ENCODE results near the gene IBTK. TPM values are rescaled to one million over a fixed set of nuclear protein-coding genes. Genes with fewer than 3 reads are reported as not detected.
"Not testable (repeated sequence)": the region's sequence is repeated elsewhere in the genome, so short reads cannot be mapped to it uniquely, and the experiment has no call there.

IBTK gene
- total RNA-seq, 2 experiments from 2014 or later, result 28.6 to 29.5 TPM

- Mint-ChIP-seq H3K27me3 (peaks cover 2% of the 10 kb centered on the region), H3K4me1 (no peaks in the 10 kb centered on the region), H3K9me3 (ENCODE audit: low read depth) (no peaks in the 10 kb centered on the region), H3K36me3 (ENCODE audit: low read depth) (no peaks in the 10 kb centered on the region), H3K4me3 (no peak overlapping the region), H3K27ac (no peak overlapping the region)
- intact Hi-C loops (cut with DNase I, micrococcal nuclease), result no loop called here
- POLR2A ChIA-PET, result no interaction called here
- CTCF ChIA-PET, result interaction anchor here (1.8 to 3.1 kb wide), 2 partner anchors 10 to 804 kb away, joined by 6 to 28 read pairs; partner anchors contain the start of gene UBE3D
- no peak for DNase-seq
- ATAC-seq, result no peak
These were observed 13.6 kb upstream of the IBTK start for GRCh38 chr6:82260997-82261732.

GRCh38 chr6:82259389-82259788 is 11.8 kb upstream of the IBTK start:
- CTCF ChIA-PET, result no interaction called here
- intact Hi-C loops (cut with DNase I, micrococcal nuclease), result no loop called here
- POLR2A ChIA-PET, result no interaction called here

GRCh38 chr6:82257088-82257774 is 9.7 kb upstream of the IBTK start:
- H3K4me3 Mint-ChIP-seq, result no peak overlapping the region
- ATAC-seq, result no peak
- ChIA-PET CTCF (no interaction called here), POLR2A (no interaction called here)
- peaks cover 2% of the 10 kb centered on the region for H3K27me3 Mint-ChIP-seq
- no peaks in the 10 kb centered on the region for H3K4me1 Mint-ChIP-seq
- no peaks in the 10 kb centered on the region for H3K9me3 Mint-ChIP-seq (ENCODE audit: low read depth)
- no peak for DNase-seq
- H3K36me3 Mint-ChIP-seq (ENCODE audit: low read depth), result no peaks in the 10 kb centered on the region
- H3K27ac Mint-ChIP-seq, result no peak overlapping the region
- intact Hi-C loops (cut with DNase I, micrococcal nuclease), result no loop called here

More at GRCh38 chr6:82259389-82259788, 11.8 kb upstream of the IBTK start:
- Mint-ChIP-seq H3K9me3 (ENCODE audit: low read depth) (no peaks in the 10 kb centered on the region), H3K4me3 (no peak overlapping the region), H3K27ac (no peak overlapping the region), H3K27me3 (peaks cover 2% of the 10 kb centered on the region), H3K36me3 (ENCODE audit: low read depth) (no peaks in the 10 kb centered on the region), H3K4me1 (no peaks in the 10 kb centered on the region)
- DNase-seq, result no peak
- ATAC-seq, result no peak

- POLR2A ChIA-PET; H3K9me3 Mint-ChIP-seq (ENCODE audit: low read depth); H3K4me1 Mint-ChIP-seq; H3K27me3 Mint-ChIP-seq; H3K36me3 Mint-ChIP-seq (ENCODE audit: low read depth); intact Hi-C loops (cut with DNase I, micrococcal nuclease); H3K27ac Mint-ChIP-seq; DNase-seq; H3K4me3 Mint-ChIP-seq; ATAC-seq: not testable (repeated sequence)
- CTCF ChIA-PET, result interaction anchor here (2.0 kb wide), 1 partner anchor 16 kb away, joined by 5 read pairs; no protein-coding TSS in a partner anchor
These were observed 7.2 kb upstream of the IBTK start for GRCh38 chr6:82254722-82255121.

- no peak for ATAC-seq
- no peak for DNase-seq
- no peak overlapping the region for H3K27ac Mint-ChIP-seq
- peaks cover 2% of the 10 kb centered on the region for H3K36me3 Mint-ChIP-seq (ENCODE audit: low read depth)
- ChIA-PET CTCF (interaction anchor here (0.5 to 0.6 kb wide), 2 partner anchors 22 to 717 kb away, joined by 3 read pairs; no protein-coding TSS in a partner anchor), POLR2A (interaction anchor here (0.6 kb wide), 1 partner anchor 116 kb away, joined by 3 read pairs; no protein-coding TSS in a partner anchor)
- H3K27me3 Mint-ChIP-seq, result no peaks in the 10 kb centered on the region
- no peak overlapping the region for H3K4me3 Mint-ChIP-seq
- peaks cover 6% of the 10 kb centered on the region for H3K4me1 Mint-ChIP-seq
- intact Hi-C loops (cut with DNase I, micrococcal nuclease), result loop anchor here in 1 of 2 experiments (1.0 kb wide), 1 partner anchor 805 kb away; no protein-coding TSS in a partner anchor
- no peaks in the 10 kb centered on the region for H3K9me3 Mint-ChIP-seq (ENCODE audit: low read depth)
These were observed 4.4 kb upstream of the IBTK start for GRCh38 chr6:82251942-82252341.

GRCh38 chr6:82249381-82250253 is 2.1 kb upstream of the IBTK start:
- no peaks in the 10 kb centered on the region for H3K27me3 Mint-ChIP-seq
- intact Hi-C loops (cut with DNase I, micrococcal nuclease), result loop anchor here (2.0 to 10.0 kb wide), 3 partner anchors 497 to 1978 kb away; partner anchors contain the start of genes CEP162 (in 1 of the 2), PGM3 (in 1 of the 2), RWDD2A (in 1 of the 2) and TENT5A (in 1 of the 2)
- H3K4me1 Mint-ChIP-seq, result peaks cover 27% of the 10 kb centered on the region
- H3K4me3 Mint-ChIP-seq, result no peak overlapping the region
- no peaks in the 10 kb centered on the region for H3K9me3 Mint-ChIP-seq (ENCODE audit: low read depth)
- no peak overlapping the region for H3K27ac Mint-ChIP-seq
- POLR2A ChIA-PET, result no interaction called here
- peaks cover 15% of the 10 kb centered on the region for H3K36me3 Mint-ChIP-seq (ENCODE audit: low read depth)
- CTCF ChIA-PET, result interaction anchor here (0.8 to 1.4 kb wide), 3 partner anchors 454 to 817 kb away, joined by 3 to 6 read pairs (median 6); partner anchors contain the start of gene UBE3D
- DNase-seq (no peak), ATAC-seq (no peak)

- ChIA-PET CTCF (interaction anchor here (1.0 to 1.5 kb wide), 4 partner anchors 817 to 822 kb away, joined by 4 to 6 read pairs (median 5); partner anchors contain the start of gene UBE3D), POLR2A (interaction anchor here (0.6 kb wide), 1 partner anchor 815 kb away, joined by 8 read pairs; no protein-coding TSS in a partner anchor)
- Mint-ChIP-seq H3K27ac (peak overlapping the region; percentile 93), H3K36me3 (ENCODE audit: low read depth) (peaks cover 20% of the 10 kb centered on the region), H3K4me1 (peaks cover 34% of the 10 kb centered on the region), H3K9me3 (ENCODE audit: low read depth) (no peaks in the 10 kb centered on the region), H3K27me3 (no peaks in the 10 kb centered on the region), H3K4me3 (peak overlapping the region; percentile 97)
- intact Hi-C loops (cut with DNase I, micrococcal nuclease), result loop anchor here (2.0 to 10.0 kb wide), 3 partner anchors 496 to 1979 kb away; partner anchors contain the start of genes CEP162 (in 1 of the 2), PGM3 (in 1 of the 2), RWDD2A (in 1 of the 2) and TENT5A (in 1 of the 2)
- DNase-seq (peak; percentile 35), ATAC-seq (peak; percentile 73)
These were observed 760 bp upstream of the IBTK start for GRCh38 chr6:82248273-82248735.

- ChIA-PET CTCF (interaction anchor here (1.0 kb wide), 2 partner anchors 24 to 819 kb away, joined by 3 to 4 read pairs; partner anchors contain the start of gene UBE3D), POLR2A (no interaction called here)
- no peaks in the 10 kb centered on the region for H3K9me3 Mint-ChIP-seq (ENCODE audit: low read depth)
- ATAC-seq (peak; percentile 14), DNase-seq (no peak)
- H3K4me1 Mint-ChIP-seq, result peaks cover 38% of the 10 kb centered on the region
- peaks cover 24% of the 10 kb centered on the region for H3K36me3 Mint-ChIP-seq (ENCODE audit: low read depth)
- H3K27me3 Mint-ChIP-seq, result no peaks in the 10 kb centered on the region
- peak overlapping the region; percentile 97 for H3K4me3 Mint-ChIP-seq
- H3K27ac Mint-ChIP-seq, result peak overlapping the region; percentile 93
- intact Hi-C loops (cut with DNase I, micrococcal nuclease), result loop anchor here (1.0 to 10.0 kb wide), 5 partner anchors 820 to 1980 kb away; partner anchors contain the start of genes DOP1A (in 2 of the 2), PGM3 (in 2 of the 2), RWDD2A (in 2 of the 2) and CEP162 (in 1 of the 2)
These were observed 591 bp downstream of the IBTK start for GRCh38 chr6:82246802-82247504.

GRCh38 chr6:82246370-82246769 is 1.2 kb downstream of the IBTK start:
- ChIA-PET CTCF (interaction anchor here (1.0 kb wide), 1 partner anchor 25 kb away, joined by 3 read pairs; no protein-coding TSS in a partner anchor), POLR2A (no interaction called here)
- DNase-seq, result peak; percentile 15
- peak overlapping the region; percentile 86 for H3K27ac Mint-ChIP-seq
- H3K36me3 Mint-ChIP-seq (ENCODE audit: low read depth), result peaks cover 24% of the 10 kb centered on the region
- H3K27me3 Mint-ChIP-seq, result no peaks in the 10 kb centered on the region
- intact Hi-C loops (cut with DNase I, micrococcal nuclease), result loop anchor here (2.0 to 10.0 kb wide), 4 partner anchors 820 to 1981 kb away; partner anchors contain the start of genes DOP1A (in 2 of the 2), CEP162 (in 1 of the 2), PGM3 (in 1 of the 2) and RWDD2A (in 1 of the 2)
- ATAC-seq, result no peak
- H3K4me3 Mint-ChIP-seq, result peak overlapping the region; percentile 97
- H3K4me1 Mint-ChIP-seq, result peaks cover 38% of the 10 kb centered on the region
- no peaks in the 10 kb centered on the region for H3K9me3 Mint-ChIP-seq (ENCODE audit: low read depth)

- Mint-ChIP-seq H3K27ac (peak overlapping the region; percentile 25), H3K27me3 (no peaks in the 10 kb centered on the region), H3K36me3 (ENCODE audit: low read depth) (peaks cover 31% of the 10 kb centered on the region), H3K4me1 (peaks cover 44% of the 10 kb centered on the region), H3K9me3 (ENCODE audit: low read depth) (no peaks in the 10 kb centered on the region), H3K4me3 (peak overlapping the region; percentile 97)
- ATAC-seq, result no peak
- intact Hi-C loops (cut with DNase I, micrococcal nuclease), result loop anchor here (5.0 to 10.0 kb wide), 2 partner anchors 949 to 1982 kb away; partner anchors contain the start of genes CEP162 (in 1 of the 2), PGM3 (in 1 of the 2) and RWDD2A (in 1 of the 2)
- POLR2A ChIA-PET, result no interaction called here
- CTCF ChIA-PET, result interaction anchor here (0.6 kb wide), 1 partner anchor 821 kb away, joined by 3 read pairs; no protein-coding TSS in a partner anchor
- DNase-seq, result no peak
These were observed 2.2 kb downstream of the IBTK start for GRCh38 chr6:82245376-82245775.

Data from activated CD4-positive, alpha-beta T cell treated with anti-CD3 and anti-CD28 coated beads for 36 hours (primary cell).